Measurements from ENCODE around the gene VRK3.
"Not testable (repeated sequence)": the region's sequence is repeated elsewhere in the genome, so short reads cannot be mapped to it uniquely, and the experiment has no call there.

VRK3 gene

DNA sequence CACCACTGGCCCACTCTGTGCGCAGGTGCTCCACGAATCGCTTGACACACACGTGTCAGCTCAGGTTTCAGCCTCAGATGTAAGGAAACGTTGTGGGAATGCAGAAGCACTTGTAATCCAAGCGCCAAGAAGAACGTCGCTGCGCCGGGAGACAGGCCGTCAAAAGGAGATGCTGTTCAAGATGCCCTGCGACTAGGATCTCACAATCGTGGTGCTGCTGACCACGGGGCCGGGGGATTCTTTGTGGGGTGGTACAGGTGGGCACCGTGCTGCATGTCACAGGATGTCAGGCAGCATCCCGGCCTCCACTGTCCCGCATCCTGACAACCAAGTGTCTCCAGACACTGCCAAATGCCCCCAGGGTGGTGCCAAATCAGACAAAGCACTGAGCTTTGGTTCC is 47.3 kb downstream of the VRK3 start:
- POLR2A ChIA-PET (ENCODE audit: low non-redundant PET): no interaction called here
- no peak for DNase-seq (ENCODE audit: low spot score)
- TF ChIP-seq, protein P1, sequence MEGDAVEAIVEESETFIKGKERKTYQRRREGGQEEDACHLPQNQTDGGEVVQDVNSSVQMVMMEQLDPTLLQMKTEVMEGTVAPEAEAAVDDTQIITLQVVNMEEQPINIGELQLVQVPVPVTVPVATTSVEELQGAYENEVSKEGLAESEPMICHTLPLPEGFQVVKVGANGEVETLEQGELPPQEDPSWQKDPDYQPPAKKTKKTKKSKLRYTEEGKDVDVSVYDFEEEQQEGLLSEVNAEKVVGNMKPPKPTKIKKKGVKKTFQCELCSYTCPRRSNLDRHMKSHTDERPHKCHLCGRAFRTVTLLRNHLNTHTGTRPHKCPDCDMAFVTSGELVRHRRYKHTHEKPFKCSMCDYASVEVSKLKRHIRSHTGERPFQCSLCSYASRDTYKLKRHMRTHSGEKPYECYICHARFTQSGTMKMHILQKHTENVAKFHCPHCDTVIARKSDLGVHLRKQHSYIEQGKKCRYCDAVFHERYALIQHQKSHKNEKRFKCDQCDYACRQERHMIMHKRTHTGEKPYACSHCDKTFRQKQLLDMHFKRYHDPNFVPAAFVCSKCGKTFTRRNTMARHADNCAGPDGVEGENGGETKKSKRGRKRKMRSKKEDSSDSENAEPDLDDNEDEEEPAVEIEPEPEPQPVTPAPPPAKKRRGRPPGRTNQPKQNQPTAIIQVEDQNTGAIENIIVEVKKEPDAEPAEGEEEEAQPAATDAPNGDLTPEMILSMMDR (conservative IDR thresholded peaks at IDR 0.05; ENCODE audit: low read depth): no peak
- CTCF ChIA-PET: no interaction called here
- H3K27ac ChIP-seq: no peak overlapping the region

DNA sequence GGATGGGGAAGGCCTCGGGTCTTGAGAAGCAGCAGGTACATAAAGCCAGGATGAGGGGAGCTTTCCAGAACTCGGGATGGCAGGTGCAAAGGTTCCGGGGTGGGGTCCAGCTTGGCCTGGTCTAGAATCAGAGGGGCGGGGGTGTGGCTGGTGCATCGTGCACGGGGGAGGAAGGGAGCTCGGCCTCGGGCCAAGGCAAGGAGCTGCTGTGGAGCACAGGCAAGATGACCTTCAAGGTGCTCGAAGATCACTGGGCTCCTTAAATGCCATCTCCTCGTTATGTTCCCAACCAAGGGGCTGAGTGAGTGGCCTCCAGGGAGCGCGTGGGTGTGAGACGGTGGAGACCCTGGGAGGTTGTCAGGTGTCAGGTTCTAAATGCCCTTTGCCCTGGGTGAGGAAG is 48.1 kb downstream of the VRK3 start:
- POLR2A ChIA-PET (ENCODE audit: low non-redundant PET): no interaction called here
- H3K27ac ChIP-seq: no peak overlapping the region
- CTCF ChIA-PET: no interaction called here
- TF ChIP-seq, protein P1 (conservative IDR thresholded peaks at IDR 0.05; ENCODE audit: low read depth): no peak
- DNase-seq (ENCODE audit: low spot score): no peak

DNA sequence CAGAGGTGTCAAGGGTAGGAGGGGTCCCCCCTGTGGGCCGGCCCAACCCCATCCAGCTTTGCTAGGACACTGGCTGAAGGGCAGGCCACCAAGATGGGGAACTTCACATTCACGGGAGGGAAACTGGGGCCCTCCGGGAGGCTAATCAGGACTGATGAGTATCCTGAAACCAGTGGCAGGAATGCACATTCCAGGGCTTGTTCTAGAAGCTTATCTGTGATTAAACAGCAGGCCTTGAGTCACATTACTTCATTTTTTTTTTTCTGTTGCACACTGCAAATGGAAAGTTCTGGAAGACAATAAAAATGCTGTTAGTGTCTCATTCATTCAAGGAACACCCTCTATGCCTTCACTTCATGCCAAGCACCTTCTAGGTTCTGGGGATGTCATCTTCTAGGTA is 48.7 kb downstream of the VRK3 start:
- ChIA-PET POLR2A (ENCODE audit: low non-redundant PET) (no interaction called here), CTCF (interaction anchor here (0.6 to 0.8 kb wide), 2 partner anchors 39 to 878 kb away, joined by 3 to 4 read pairs; no protein-coding TSS in a partner anchor)
- DNase-seq (ENCODE audit: low spot score): no peak
- H3K27ac ChIP-seq: no peak overlapping the region
- TF ChIP-seq, protein P1 (conservative IDR thresholded peaks at IDR 0.05; ENCODE audit: low read depth): no peak

DNA sequence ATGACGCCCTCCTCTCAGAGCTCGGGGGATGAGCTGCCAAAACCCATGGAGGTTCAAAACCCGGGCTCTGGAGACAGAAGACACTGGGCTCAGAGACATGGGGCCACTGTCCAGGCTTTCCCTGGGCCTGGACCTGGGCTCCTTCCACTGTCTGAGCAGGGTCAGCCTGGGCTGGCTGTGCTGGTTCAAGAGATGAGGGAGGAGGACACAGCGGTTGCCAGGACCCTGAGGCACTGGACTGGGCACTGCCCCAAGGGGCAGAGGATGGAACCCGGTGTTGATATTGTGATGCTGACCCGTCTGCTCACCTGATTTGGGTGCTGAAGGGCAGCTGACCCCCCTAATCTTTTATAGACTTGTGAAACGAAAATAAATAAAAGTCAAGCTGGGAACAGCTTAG is 50.1 kb downstream of the VRK3 start:
- ChIA-PET POLR2A (ENCODE audit: low non-redundant PET) (no interaction called here), CTCF (interaction anchor here (0.6 to 0.9 kb wide), 4 partner anchors 9 to 50 kb away, joined by 3 to 6 read pairs (median 3); partner anchors contain the start of gene VRK3)
- DNase-seq (ENCODE audit: low spot score): no peak
- no peak overlapping the region for H3K27ac ChIP-seq
- TF ChIP-seq, protein P1 (conservative IDR thresholded peaks at IDR 0.05; ENCODE audit: low read depth): no peak

DNA sequence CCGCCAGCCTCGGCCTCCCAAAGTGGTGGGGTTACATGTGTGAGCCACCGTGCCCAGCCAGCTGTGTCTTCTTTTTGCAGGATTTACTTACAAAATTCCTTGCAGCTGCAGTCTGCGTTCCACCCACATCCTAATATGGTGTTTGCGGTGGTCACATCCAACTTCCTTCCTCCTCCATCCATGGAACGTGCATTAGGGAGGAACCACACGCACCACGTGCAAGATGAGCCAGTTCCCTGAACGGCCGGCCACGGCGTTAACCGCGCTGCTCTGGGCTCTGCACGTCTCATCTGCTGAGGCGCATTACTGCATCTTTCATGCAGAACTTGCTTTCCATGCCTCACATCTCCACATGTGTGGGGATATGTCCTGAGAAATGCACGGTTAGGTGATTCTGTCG is 51.2 kb downstream of the VRK3 start:
- ChIA-PET POLR2A (ENCODE audit: low non-redundant PET) (no interaction called here), CTCF (no interaction called here)
- TF ChIP-seq, protein P1 (conservative IDR thresholded peaks at IDR 0.05; ENCODE audit: low read depth): no peak
- no peak overlapping the region for H3K27ac ChIP-seq
- DNase-seq (ENCODE audit: low spot score): no peak

DNA sequence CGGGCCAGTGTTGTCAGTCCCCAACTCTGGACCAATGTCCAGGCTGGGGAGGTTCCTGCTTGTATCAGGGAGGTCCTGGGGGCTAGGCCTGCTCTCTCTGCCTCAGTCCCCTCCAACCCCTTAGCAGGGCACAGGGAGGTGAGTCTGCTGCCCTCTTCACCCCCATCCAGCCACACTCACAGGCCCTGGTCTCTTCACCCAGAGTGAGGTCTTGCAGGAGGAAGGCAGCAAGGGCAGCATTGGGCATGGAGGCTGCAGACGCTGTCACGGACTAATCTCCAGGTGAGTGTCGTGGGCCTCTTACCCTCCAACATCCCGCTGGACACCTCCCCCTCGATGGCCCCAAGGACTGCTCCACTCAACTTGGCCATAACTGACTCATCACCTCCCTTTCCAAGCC is 52.3 kb downstream of the VRK3 start:
- TF ChIP-seq, protein P1 (conservative IDR thresholded peaks at IDR 0.05; ENCODE audit: low read depth): no peak
- CTCF ChIA-PET: no interaction called here
- POLR2A ChIA-PET (ENCODE audit: low non-redundant PET): no interaction called here
- H3K27ac ChIP-seq: no peak overlapping the region
- DNase-seq (ENCODE audit: low spot score): no peak

DNA sequence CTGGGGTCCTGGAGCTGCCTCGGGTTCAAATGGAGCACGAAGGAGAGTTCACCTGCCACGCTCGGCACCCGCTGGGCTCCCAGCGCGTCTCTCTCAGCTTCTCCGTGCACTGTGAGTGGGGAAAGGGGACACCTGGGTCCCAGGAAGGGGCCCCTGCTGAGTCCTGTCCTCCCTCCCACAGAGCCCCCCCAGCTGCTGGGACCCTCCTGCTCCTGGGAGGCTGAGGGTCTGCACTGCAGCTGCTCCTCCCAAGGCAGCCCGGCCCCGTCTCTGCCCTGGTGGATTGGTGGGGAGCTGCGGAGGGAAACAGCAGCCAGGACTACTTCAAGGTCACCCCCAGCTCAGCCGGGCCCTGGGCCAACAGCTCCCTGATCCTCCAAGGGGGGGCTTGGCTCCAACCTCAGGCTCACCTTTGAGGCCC is 53.2 kb downstream of the VRK3 start:
- POLR2A ChIA-PET (ENCODE audit: low non-redundant PET): no interaction called here
- CTCF ChIA-PET: no interaction called here

DNA sequence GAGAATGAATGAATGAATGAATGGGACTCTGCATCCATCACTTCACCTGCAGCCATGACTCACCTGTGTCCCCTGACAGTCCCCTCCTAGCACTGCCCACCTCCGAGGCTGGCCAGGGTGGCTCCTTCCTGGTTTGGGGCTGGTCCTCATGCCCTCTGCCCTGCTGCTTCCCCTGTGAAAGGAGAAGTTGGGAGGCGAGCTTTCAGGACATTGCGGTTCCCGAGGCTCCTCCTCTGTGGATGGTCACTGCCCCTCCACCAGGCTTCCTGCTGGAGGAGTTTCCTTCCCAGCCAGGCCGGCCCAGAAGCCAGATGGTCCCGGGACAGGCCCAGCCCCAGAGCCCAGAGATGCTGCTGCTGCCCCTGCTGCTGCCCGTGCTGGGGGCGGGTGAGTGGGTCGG is 55.8 kb downstream of the VRK3 start:
- CTCF ChIA-PET; H3K27ac ChIP-seq; DNase-seq (ENCODE audit: low spot score); POLR2A ChIA-PET (ENCODE audit: low non-redundant PET): not testable (repeated sequence)

More for the DNA sequence above, 53.2 kb downstream of the VRK3 start:
- TF ChIP-seq, protein P1 (conservative IDR thresholded peaks at IDR 0.05; ENCODE audit: low read depth): no peak
- no peak for DNase-seq (ENCODE audit: low spot score)
- no peak overlapping the region for H3K27ac ChIP-seq

All from RWPE1 (cell line).